NCI-H526 treated with DMSO at 0.1 percent for 48 hours (cell line): ENCODE measurements around the gene BCLAF1.
"Not testable (repeated sequence)": the region's sequence is repeated elsewhere in the genome, so short reads cannot be mapped to it uniquely, and the experiment has no call there.

Source experiments
- DNase-seq: peaks from one replicate; lab custom pipeline; 2025; lab: John Stamatoyannopoulos, UW

Gene BCLAF1

DNA sequence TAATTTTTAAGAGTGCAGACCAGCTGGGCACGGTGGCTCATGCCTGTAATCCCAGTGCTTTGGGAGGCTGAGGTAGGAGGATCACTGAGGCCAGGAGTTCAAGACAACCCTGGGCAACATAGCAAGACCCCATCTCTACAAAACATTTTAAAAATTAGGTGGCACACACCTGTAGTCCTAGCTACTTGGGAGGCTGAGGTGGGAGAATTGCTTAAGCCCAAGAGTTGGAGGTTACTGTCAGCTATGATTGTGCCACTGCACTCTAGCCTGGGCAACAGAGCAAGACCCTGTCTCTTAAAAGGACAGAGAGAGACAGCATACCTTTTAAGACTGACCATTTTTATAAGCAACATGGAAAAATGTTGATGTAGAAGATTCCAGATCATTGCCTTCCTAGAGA, 18.8 kb upstream of the BCLAF1 start:
- not testable (repeated sequence) for DNase-seq

DNA sequence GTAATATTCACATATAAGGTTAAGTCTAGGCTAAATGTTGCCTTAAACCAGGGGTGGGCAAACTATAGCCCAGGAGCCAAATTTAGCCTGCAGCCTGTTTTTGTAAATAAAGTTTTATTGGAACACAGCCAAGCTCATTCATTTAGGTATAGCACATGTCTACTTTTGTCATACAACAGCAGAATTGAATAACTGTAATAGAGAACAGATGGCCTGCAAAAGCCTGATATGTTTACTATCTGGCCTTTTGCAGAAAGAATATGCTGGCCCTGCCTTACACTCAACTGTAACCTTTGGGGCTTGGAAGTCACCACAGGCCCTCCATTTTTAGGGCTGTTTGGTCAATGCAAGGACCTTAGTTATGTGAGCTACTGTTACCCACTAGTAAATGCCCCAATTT, 17.7 kb upstream of the BCLAF1 start:
- DNase-seq = no peak

DNA sequence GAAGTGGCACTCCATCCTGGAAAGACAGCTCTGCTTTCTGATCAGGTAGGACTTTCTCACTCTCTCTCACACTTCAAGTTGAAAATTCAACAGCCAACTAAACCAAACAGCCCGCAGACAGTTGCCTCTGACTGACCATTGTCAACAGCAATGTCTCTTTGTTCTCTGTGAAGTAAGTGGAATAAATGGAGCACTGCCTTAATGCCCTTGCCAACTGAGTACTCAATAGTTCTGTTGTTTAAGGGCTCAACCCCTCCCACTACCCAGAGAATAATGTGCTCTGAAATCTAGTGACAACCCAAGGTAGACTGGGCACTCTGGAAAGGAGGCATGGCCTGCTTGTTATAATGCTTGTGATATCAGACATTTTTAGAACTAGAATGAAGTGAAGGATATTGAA, 16.8 kb upstream of the BCLAF1 start:
- DNase-seq = no peak

DNA sequence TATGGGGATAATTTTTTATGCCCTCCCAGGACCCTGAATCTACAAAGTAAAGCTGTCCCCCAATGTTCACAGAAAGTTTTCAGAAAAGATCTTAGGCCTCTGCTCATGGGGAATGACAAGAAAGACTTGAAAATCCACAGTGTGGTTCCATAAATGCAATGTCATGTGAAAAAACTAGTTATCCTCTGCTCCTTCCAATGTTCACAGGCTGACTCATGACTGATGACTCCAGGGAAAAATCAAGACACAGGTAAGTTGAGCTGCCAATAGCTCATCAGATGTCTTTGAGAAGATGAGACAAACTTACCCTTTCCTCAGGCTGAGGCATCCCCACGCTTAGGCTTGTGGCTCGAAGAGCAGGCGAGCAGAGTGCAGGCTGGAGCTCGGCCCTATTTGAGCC, 14.8 kb upstream of the BCLAF1 start:
- DNase-seq = no peak

DNA sequence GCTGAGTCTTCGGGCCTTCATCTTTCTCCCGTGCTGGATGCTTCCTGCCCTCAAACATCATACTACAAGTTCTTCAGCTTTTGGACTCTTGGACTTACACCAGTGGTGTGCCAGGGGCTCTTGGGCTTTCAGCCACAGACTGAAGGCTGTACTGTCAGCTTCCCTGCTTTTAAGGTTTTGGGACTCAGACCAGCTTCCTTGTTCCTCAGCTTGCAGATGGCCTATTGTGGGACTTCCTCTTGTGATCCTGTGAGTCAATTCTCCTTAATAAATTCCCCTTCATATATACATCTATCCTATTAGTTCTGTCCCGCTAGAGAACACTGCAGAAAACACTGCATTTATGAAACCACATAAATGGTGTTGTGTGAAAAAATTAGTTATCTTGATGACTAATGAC, 13.9 kb upstream of the BCLAF1 start:
- no peak for DNase-seq

DNA sequence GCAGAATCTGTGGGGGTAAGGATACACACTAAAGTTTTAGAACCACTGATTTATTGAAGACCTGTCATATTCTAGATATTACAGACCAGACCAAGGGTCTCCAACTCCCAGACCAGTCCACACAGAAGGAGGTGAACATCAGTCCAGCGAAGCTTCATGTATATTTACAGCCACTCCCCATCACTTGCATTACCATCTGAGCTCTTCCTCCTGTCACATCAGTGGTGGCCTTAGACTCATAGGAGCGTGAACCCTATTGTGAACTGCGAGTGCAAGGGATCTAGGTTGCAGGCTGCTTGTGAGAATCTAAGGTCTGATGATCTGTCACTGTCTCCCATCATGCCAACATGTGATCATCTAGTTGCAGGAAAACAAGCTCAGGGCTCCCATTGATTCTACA, 5.0 kb upstream of the BCLAF1 start:
- DNase-seq = no peak

DNA sequence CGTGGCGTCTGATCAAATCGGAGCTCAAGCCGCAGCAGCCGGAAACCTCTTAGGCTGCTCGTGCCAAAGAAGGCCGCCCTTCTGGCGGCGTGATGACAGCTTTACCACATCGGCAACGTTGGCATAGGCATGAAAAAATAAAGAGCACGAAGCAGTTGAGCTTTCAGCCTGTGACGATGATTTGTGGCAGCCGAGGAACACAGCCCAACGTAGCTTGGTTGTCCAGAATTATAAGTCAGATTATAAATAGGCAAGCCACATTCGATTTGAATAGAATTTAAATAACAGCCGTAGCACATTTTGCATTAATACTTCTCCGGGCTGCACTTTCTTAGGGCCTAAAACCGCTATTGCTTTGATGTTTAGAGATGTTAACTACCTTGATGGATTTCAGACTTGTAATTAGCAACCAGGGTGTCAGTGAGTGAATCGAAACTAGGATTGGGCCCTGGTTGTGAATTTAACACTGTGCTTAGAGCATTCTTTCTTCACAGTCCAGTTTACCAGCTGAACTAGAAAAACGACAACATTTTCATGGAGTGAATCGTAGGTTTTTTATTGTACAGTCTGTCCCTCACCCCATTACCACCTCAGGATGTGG, 864 bp upstream of the BCLAF1 start:
- peak; percentile 94 for DNase-seq

DNA sequence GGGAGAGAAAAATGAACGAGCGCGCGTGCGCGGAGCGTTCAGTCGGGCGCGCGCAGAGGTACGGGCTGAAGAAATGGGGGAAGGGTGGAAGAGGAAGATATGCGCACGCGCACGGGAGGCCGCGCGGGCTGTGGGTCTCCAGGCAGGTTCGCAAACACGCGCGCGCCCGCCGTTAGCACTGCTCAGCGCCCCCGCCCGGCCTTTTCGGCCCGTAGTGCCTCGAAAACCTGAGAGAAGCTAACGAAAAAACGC, 393 bp downstream of the BCLAF1 start:
- DNase-seq = peak; percentile 91

DNA sequence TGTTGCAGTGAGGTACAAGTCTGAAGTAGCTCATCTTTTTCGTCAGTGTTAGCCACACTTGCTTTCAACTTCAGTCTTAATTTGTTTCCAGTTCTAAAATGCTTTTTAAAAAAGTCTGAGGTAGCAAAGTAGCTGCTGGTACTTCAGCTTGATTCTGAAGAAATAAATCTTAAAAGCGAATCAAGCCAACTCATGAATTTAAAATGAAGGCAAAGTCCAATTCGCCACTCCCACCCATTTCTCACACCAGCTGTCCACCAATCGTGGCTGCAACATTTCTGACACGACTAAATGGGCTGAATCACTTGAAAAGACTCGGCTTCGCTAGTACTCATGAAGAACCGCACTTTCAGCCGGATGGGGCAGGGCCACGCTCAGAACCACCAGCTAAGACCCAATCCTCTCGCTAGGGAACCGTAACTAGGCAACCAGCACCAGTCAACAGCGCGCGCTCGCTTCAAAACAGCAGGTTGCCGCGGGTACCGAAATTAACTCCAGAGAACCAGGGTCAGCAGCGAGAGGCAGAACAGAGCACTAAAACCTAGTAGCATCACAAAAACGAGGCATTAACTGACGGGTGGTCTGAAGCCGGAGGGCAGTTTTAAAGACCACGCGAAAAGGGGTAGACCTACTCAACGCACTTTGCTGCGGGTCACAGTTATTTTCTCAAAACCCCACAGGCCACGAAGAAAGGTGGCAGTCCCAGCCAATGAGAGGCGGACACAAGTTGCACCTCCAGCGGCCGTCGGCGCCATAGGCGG, 900 bp downstream of the BCLAF1 start:
- DNase-seq = peak; percentile 27

DNA sequence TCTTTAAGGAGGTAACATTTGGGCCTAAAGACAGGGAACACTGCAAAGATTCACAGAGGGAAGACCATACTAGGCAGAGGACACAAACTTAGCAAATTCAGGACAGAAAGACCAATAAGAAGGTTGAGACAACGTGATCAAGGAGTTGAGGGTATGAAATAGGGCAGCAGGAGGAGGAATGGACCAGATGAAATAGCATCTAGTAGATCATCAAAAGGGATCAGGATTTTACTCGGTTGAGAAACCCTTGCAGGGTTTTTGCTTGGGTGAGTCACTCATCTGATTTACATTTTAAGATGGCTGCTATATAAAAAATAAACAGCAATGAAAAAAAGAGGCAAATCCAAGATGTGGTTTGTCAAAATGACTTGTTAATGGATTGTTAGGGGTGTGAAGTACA, 4.7 kb downstream of the BCLAF1 start:
- no peak for DNase-seq

DNA sequence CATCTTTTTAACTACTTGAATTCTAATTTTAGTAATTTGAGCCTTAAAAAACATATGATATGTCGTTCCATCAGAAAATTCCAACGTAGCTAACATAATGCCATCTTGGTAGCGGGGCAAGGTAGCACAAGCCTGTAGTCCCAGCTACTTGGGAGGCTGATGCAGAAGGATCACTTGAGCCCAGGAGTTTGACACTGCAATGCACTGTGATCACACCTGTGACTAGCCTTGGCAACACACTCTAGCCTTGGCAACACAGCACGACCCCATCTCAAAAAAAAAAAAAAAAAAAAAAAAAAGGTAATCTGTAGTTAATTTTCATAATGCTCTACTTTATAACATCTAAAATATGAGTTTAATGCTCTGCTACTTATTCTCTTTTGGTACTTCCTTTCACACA, 6.7 kb downstream of the BCLAF1 start:
- DNase-seq = no peak

DNA sequence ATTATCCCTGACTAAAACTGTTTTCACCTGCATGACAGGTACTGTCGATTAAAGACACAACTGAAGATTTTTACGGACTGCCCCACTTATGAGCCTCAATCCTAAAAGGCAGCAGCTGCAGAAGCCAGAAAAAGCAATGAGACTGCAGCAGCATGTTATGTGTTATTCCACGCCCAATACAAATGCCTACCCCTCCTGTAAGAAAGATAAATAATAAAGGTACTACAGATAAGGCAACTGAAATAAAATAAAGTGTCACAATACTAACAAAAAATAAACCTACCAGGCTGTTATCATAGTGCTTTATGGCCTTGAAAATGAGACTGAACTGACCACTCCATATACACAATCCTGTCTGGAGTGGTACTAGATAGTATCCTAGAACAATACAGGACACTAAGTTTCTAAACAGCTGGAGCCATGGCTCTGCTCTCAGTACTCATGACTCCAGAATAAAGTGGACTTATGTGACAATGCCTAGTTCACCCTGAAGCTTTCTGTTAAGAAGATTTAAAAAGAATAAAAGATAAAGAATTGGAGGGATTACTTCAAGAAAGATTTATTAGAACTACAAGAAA, 9.5 kb downstream of the BCLAF1 start:
- no peak for DNase-seq

DNA sequence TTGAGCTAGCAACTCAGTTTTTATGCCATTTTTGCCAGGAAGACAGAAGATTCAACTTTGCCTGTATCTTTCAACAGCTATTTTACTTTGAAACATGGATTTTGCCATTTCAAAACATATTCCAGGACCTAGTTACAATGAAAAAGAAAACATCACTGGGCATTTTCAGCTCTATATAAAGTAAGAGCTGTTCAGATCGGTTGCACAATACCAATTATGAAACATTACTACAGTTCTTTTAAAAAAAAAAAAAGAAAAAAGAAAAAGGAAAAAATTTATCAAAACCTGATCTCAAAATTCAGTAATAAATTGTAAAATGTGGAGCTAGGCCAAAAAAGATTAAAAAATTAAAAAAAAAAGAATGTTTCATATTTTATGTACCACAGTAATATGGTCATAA, 15.6 kb downstream of the BCLAF1 start:
- no peak for DNase-seq

DNA sequence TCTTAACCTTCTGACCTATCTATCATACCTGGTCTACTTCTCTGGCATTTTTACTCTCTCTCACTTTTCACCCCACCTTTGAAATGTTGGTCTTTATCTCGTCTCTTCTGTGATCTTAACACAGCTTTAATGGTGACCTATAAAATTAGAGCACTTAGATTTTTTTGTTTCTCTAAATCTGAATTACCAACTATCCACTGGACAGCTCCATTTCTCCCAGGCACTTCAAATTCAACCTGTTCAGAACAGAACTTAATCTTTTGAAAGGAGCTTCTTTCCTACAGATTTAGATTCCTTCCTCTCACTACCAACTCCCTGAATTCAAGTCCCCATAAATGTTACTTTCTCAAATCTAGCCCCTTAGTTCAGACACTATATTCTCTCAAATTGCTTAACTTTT, 24.5 kb downstream of the BCLAF1 start:
- no peak for DNase-seq

DNA sequence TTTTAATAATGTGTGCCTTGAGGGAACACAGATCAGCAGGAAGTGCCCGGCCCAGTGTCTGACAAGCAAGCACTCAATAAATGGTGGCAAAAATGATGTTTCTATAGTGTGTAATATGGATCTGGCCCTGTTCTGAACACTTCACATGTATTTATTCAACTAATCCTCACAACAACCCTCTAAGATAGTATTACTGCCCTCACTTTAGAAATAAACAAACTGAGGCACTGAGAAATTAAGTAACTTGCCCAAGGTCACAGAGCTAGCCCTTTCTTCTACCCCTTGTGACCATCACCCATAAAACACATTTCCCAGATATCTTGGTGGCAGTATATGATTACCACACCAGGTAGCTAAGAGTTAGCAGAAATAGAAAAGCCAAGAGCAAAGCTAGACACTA, 26.7 kb downstream of the BCLAF1 start:
- DNase-seq = no peak

DNA sequence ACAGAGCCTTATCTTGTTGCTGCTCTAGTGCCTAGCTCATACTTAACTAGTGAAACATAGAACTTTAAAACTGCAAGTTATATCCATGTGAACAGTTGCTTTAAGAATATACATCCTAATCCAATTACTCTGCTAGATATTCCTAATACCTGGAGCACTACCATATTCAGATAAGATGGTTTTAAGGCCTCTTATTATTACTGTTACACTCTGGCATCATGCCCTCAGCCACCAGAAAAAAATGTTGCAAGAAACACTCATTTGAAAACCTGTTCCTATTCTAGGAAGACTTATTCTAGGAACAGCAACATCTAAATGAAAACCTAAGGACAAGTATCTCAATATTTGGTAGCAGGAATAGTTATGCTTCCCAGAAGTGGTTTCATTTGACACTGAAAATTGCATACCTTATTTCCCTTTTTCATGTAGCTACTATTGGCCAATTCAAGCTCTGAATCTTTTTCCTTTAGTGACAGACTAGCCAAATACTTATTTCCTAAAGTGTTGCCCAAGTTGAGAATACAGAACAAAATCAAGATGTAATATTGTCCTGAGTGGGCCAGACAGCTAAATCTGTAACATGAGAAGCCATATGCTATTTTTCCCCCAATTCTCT, 34.7 kb downstream of the BCLAF1 start:
- no peak for DNase-seq

DNA sequence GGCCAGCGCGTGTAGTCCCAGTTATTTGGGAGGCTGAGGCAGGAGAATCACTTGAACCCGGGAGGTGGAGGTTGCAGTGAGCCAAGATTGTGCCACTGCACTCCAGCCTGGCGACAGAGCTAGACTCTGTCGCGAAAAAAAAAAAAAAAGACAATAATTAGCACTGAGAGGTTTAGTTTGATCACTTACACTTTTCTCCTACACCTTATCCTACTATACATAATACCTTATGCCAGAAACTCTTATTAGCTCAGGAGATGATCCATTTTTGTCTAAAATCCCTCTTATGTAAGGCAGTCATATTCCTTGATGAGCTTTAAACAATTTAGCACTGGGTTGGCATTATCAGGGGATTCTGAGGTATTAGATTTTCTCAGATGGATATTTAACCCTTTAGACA, 35.9 kb downstream of the BCLAF1 start:
- no peak for DNase-seq

DNA sequence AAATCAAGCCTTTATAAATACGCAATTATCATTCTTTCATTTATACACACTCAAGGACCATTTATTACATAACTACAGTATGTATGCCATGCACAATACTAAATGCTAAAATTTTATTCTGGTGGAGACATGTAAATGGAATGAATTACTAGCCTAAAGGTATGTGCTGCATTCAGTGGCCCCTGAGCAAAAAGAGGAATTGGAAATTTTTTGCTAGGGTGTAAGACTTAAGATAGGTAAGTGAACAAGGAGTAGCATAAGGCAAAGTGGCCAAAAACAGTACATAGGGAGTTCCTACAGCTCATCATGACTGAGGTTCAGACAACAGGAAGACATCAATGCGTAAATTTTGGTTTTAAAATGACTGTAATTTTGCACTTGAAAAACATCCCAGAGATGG, 37.2 kb downstream of the BCLAF1 start:
- no peak for DNase-seq

DNA sequence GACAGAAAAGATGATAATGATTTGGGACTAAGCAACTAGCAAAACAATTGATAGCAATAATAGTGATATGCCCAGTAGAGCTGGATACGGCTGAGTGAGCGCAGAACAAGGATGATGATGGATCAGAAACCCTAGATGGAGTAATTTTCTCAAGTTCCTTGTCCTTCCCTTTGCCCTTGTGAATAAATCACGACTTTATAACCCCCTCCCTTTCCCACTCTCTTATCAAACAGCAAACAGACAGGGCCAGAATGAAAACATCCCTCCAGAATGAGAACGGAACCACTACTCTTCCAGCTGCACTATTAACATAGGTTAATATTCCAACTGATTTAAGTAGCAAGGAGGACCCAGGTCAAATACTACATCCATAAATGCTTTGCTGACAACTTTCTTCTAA, 38.3 kb downstream of the BCLAF1 start:
- DNase-seq = no peak

DNA sequence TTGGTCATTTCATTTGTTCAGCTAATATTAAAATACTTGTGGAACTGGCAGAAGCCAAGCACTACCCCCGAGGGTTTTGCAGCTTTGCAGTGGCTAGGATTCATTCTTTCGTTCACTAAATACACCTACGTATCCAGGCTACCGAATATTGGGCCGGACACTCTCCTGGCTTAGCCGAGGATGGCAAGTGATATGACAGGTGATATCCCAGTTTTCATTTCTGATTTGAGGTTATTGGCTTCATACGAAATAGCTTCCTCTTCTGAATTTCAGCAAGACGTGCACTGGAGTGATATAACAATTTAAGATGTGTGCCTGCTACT, 39.0 kb downstream of the BCLAF1 start:
- peak; percentile 52 for DNase-seq

DNA sequence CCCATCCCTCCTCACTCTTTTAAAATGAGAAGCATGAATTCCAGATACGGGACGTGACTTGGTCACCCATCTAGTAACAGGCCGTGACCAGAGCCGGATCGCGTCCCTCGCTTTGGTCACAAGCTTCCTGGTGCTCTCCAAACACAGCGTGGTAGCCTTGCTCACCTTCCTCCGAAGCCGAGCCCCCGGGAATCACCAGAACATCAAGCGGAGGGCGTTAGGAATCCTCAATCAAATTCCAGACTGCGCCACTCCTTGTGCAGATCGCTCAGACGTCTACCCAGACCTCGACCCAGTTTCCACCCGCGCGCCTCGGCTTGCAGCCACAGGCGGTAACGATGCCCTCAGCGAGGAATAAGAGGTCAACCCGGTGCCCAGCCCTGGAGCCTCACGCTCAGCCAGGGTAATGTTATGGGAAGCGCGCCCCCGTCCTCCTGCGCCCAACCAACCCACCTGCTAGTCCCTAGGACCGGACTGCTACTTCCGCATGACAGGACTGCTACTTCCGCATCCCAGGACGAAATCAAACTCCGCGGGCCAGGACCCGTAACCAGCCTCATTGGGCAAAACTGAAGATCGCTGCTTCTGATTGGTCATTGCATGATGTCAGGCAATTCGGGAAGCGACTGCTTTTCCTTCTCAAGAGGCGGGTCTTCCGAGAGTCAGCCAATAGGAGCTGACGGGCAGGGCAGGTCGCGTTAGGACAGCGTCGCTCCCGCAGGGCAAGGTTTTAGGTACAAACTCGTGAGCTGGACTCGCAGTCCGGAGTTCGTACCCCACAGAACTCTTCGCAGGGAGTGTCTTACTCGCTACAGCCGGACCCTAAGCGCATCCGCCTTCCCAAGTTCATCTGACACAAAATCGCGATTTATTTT, 39.6 kb downstream of the BCLAF1 start, which contains the start of gene MTFR2:
Gene MTFR2 (minus strand): TSS at position 501 of the 875 bp plus-strand sequence. CDS start 1,212 bp downstream, outside the sequence.
- DNase-seq = peak; percentile 98

DNA sequence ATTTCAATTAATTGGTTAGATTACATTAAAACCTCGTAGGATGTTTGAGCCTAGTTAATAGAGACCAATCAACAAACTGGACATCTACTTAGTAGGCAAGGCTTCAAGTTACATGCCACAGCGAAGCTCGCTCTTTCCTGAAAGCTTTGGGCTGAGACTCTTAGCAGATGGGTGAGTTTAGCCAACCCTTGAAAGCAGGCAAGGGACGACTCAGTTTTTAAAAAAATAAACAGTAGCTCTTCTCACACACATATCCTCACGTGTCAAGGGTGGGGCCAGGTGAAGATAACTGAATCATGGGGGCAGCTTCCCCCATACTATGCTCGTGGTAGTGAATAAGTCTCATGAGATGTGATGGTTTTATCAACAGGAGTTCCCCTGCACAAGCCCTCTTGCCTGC, 40.3 kb downstream of the BCLAF1 start:
- DNase-seq = no peak
